GM13977 (cell line): ENCODE data around the gene NDUFC2.
"Not testable (repeated sequence)": the region's sequence is repeated elsewhere in the genome, so short reads cannot be mapped to it uniquely, and the experiment has no call there.

ENCODE experiments used
- DNase-seq: peaks from one replicate; pipeline ENCODE4 v3.0.0; 2012; ENCODE audit warnings: low spot score
- in situ Hi-C: fragments of 300-500 bp; cut with MboI; formaldehyde crosslinking; loops from one replicate; pipeline ENCODE4 v1.12.0; 2022; ENCODE audit warnings: low sequenced_read_pairs, low pct_unique_long_range_greater_than_20kb, mixed read lengths, inconsistent platforms; ENCODE audit not compliant: unreplicated experiment
- TF ChIP-seq, protein P1 (sequence below): IDR thresholded peaks from 2 replicates; pipeline ENCODE4 v1.5.1; 2012; ENCODE audit warnings: mild to moderate bottlenecking, control low read depth; ENCODE audit not compliant: insufficient read depth; ENCODE audit errors: extremely low read depth, missing control alignments

The NDUFC2 gene

DNA sequence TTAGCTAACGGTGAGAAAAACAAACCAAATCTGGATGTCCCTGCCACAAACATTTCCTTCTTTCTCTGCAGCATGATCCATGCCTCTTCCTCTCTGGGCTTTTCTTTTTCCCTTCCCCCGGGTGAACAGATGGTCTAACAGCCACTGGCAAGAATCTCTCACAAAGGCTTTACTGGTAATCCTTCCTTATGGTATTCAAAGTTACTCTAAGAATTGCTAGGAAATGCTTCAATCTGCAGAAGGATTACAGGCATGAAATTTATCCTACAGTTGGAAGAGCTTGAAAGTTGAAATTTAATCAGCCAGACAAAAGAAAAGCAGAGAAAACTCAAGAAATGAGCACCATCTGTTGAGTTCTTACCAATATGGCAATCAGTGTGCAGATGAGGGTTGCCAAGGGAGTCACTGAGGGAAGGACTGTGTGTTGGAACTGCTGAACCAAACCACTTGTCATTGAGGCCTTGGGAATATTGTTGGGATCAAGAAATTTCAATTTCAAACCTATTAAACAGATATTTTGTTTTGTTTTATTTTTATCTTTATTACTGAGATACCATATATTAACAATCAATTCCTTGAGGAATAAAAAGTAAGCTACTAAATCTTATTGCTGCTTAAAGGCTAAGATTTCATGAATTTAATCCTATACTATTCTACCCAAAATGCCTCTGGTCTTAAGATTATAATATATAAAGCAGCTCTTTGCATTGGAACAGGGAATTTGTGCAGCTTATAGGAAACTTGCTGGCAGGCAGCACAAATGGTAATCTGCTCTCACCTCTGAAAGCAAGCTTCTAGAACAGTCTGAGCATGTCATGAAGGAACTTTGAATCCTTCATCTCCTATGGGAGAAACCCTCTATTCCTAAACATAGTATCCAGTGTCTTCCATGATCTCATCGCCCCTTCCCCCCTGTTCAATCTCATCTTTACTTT is 29.7 kb upstream of the NDUFC2 start:
- in situ Hi-C loops: no loop called here
- TF ChIP-seq, protein P1, sequence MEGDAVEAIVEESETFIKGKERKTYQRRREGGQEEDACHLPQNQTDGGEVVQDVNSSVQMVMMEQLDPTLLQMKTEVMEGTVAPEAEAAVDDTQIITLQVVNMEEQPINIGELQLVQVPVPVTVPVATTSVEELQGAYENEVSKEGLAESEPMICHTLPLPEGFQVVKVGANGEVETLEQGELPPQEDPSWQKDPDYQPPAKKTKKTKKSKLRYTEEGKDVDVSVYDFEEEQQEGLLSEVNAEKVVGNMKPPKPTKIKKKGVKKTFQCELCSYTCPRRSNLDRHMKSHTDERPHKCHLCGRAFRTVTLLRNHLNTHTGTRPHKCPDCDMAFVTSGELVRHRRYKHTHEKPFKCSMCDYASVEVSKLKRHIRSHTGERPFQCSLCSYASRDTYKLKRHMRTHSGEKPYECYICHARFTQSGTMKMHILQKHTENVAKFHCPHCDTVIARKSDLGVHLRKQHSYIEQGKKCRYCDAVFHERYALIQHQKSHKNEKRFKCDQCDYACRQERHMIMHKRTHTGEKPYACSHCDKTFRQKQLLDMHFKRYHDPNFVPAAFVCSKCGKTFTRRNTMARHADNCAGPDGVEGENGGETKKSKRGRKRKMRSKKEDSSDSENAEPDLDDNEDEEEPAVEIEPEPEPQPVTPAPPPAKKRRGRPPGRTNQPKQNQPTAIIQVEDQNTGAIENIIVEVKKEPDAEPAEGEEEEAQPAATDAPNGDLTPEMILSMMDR: no peak
- no peak for DNase-seq

DNA sequence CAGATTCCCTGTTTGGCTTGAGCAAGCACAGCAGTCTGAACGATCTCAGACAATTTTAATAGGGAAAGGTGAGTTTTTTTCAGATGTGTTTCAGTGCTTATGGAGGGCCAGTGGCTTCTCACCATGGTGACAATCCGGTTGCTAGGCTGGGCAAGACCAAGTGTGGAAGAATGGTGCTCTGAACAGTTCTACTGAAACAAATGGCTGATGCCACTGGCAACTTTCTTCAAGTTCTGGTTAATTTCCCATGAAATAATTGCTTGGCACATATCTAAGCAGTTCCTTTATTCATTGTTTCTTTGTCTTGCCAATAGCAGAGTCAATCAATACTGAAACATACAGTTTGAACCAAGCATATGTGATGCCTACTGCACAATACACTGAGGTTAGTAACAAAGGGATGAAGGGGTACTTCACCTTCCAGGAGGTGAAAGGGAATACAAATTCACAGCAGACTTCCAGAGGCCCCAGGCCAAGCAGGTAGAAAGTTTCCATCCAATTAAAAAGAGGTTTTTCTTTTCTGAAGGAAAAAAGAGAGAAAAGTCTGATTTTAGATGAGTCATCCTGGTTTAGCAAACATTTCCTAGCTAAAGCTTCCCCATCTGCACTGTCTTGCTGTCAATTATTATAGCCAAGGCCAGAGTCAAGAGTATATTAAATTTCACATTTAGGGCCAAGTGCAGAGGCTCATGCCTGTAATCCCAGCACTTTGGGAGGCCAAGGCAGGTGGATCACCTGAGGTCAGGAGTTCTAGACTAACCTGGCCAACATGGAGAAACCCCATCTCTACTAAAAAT is 21.2 kb upstream of the NDUFC2 start:
- no peak for DNase-seq
- TF ChIP-seq, protein P1: no peak
- in situ Hi-C loops: no loop called here

DNA sequence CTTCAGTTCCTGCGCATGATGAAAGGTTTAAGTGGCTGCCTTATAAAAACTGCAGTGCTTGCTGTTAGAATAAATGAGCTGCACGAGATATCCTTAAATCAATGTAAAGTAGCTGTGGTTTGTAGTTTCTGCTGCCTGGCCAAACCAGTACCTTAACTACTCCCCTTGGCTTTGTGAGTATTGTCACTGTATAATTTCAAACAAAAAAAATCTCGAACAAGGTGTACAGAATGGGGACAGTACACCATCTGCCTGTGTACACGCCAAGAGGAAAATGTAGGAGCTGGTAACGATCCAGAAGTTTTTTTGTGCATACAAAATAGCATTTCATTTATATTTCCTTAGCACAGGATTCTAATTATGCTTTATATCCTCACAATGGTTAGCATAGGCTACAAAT is 20.6 kb upstream of the NDUFC2 start:
- no peak for DNase-seq
- in situ Hi-C loops: no loop called here
- TF ChIP-seq, protein P1: no peak

DNA sequence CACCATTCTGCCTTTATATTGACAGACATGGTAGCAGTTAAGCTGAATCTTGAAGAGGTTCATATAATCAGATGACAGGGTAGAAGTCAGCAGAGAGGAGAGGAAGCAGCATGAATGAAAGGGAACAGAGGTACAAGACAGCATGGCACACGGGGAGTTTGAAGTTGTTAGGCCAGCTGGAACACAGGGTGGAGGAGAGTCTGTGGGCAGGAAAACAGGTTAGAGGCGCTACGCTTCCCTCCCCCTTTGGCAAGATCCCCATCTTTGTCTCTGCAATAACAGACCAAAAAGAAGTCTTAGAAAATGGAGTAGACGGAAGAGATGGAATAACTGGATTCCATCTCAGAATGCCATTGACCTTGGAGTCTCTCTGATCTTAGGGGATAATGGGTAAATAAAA is 20.0 kb upstream of the NDUFC2 start:
- no peak for DNase-seq
- TF ChIP-seq, protein P1: no peak
- in situ Hi-C loops: no loop called here

DNA sequence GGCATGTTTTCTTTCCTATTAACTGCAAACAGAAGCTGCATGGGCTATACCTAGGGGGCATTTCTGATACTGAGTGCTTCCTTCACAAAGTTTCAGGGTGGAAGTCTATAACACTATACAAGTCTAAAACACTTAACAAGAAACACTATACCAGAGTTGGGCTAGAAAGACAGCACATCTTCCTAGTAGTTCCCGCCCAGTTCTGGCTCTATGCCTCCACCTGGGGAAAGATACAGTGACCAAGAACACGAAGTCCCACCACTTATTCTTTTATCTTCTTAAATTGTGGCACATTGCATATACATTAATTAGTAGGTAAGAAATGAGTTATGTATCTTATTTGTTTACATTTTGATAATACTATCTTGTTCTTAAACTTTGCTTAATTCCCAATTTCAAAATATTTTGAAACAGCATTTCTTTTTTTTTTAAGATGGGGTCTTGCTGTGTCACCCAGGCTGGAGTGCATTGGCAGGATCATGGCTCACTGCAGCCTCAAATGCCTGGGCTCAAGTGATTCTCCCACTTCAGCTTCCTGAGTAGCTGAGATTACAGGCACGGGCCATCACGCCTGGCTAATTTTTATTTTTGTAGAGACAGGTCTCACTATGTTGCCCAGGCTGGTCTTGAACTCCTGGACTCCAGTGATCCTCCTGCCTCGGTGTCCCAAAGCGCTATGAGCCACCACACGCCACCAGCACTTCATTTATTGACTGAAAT is 18.2 kb upstream of the NDUFC2 start:
- DNase-seq: no peak
- TF ChIP-seq, protein P1: no peak
- in situ Hi-C loops: no loop called here

DNA sequence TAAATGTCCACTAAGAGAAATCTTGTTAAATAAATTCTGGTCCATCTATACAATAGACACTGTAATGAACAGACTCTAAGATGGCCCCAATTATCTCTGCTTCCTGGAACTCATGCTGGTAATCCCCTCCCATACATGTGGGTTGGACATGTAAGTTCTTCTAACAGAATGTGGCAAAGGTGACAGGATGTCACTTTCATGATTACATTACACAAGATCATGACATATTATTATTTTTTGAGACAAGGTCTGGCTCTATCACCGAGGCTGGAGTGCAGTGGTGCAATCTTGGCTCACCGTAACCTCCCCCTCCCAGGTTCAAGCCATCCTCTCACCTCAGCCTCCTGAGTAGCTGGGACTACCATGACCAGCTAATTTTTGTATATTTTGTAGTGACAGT is 14.6 kb upstream of the NDUFC2 start:
- in situ Hi-C loops: no loop called here
- TF ChIP-seq, protein P1: no peak
- DNase-seq: no peak

DNA sequence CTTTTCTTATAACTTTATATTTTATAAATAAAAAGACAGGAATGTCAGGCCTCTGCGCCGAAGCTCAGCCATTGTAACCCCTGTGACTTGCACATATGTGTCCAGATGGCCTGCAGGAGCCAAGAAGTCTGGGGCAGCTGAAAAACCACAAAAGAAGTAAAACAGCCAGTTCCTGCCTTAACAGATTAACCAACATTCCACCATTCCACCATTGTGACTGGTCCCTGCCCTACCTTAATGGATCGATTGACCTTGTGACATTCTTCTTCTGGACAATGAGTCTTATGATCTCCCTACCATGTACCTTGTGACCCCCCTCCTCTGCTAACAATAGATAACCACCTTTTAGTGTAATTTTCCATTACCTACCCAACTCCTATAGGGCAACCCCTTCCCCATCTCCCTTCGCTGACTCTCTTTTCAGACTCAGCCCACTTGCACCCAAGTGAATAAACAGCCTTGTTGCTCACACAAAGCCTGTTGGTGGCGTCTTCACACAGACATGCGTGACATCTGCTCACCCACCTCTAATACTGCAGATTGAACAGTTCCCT is 6.9 kb upstream of the NDUFC2 start:
- DNase-seq, in situ Hi-C loops: not testable (repeated sequence)
